Measurements from ENCODE around the gene TMEM140. TPM values are rescaled to one million over a fixed set of nuclear protein-coding genes. Genes with fewer than 3 reads are reported as not detected.

TMEM140 gene
- total and polyA plus RNA-seq, 2 of the 13 experiments (the other 11 are each of a cell fraction or from before 2014, with no cell fraction given) = 9.2 to 21.7 TPM

GRCh38 chr7:135169964-135170273 is 22.0 kb downstream of the TMEM140 start (continued):
- 0 out of 2 replicates have a peak, but pooled peaks have one; percentile 27 for TF ChIP-seq ZNF816 (CRISPR knock-in tag; IDR thresholded peaks at IDR 0.05; ENCODE audit: borderline replicate concordance)
- TF ChIP-seq HDAC6 (IDR thresholded peaks at IDR 0.05; ENCODE audit: low read depth, low read length) = 0 out of 2 replicates have a peak, but pooled peaks have one; percentile 56
- peak; percentile 2; the same call in 1 of the 2 replicates for TF ChIP-seq ZNF703 (CRISPR knock-in tag; IDR thresholded peaks at IDR 0.05; ENCODE audit: borderline replicate concordance)
- 0 out of 2 replicates have a peak, but pooled peaks have one; percentile 33 for TF ChIP-seq MIXL1 (CRISPR knock-in tag; IDR thresholded peaks at IDR 0.05)
- TF ChIP-seq PAF1 (CRISPR knock-in tag; IDR thresholded peaks at IDR 0.05) = peak; percentile 85; the same call in 1 of the 2 replicates
- TF ChIP-seq ZNF567 (CRISPR knock-in tag; IDR thresholded peaks at IDR 0.05; ENCODE audit: borderline replicate concordance) = 0 out of 2 replicates have a peak, but pooled peaks have one; percentile 9
- TF ChIP-seq SNAPC4 (CRISPR knock-in tag; IDR thresholded peaks at IDR 0.05) = no peak
- peak; percentile 6; the same call in 1 of the 2 replicates for TF ChIP-seq ZNF605 (CRISPR knock-in tag; IDR thresholded peaks at IDR 0.05)
